WTC11 (cell line): Measurements from ENCODE around the gene FBXO33. TPM values are rescaled to one million over a fixed set of nuclear protein-coding genes. Genes with fewer than 3 reads are reported as not detected.

Experiments
- ATAC-seq: fragments of 200-7000 bp; cut with Tn5 transposase; 2 replicates; pipeline ENCODE4 v1.10.0; 2021; ENCODE audit warnings: mild to moderate bottlenecking, moderate library complexity
- CTCF ChIA-PET: fragments of 300-600 bp; sonication (Branson Sonifier 250); formaldehyde crosslinking; loops from one replicate; lab custom pipeline; 2021; ENCODE audit warnings: antibody characterized with exemption; lab: Charles Lee
- POLR2A ChIA-PET: fragments of 350-600 bp; sonication (Branson Sonifier 250); formaldehyde crosslinking; loops from one replicate; lab custom pipeline; 2021; ENCODE audit warnings: antibody characterized with exemption; lab: Charles Lee
- DNase-seq: peaks from one replicate; pipeline ENCODE4 v3.0.0; 2021; ENCODE audit warnings: low spot score
- H3K27ac Mint-ChIP-seq: 2 replicates; pipeline ENCODE4 v1.8.0; 2021; ENCODE audit warnings: mixed read lengths
- H3K27me3 Mint-ChIP-seq: 2 replicates; pipeline ENCODE4 v1.8.0; 2021; ENCODE audit warnings: low read depth, mild to moderate bottlenecking, moderate library complexity, mixed read lengths
- H3K36me3 Mint-ChIP-seq: 2 replicates; pipeline ENCODE4 v1.8.0; 2021; ENCODE audit warnings: mixed read lengths
- H3K4me1 Mint-ChIP-seq: 2 replicates; pipeline ENCODE4 v1.8.0; 2022; ENCODE audit warnings: mixed read lengths
- H3K4me3 Mint-ChIP-seq: 2 replicates; pipeline ENCODE4 v1.8.0; 2021; ENCODE audit warnings: mild to moderate bottlenecking, moderate library complexity, mixed read lengths
- H3K9me3 Mint-ChIP-seq: 2 replicates; pipeline ENCODE4 v1.8.0; 2021; ENCODE audit warnings: mixed read lengths
- CTCF ChIP-seq: fragments of 200-600 bp; IDR thresholded peaks from 2 replicates; pipeline ENCODE4 v1.8.0; 2022; ENCODE audit warnings: antibody characterized with exemption
- ERG ChIP-seq: fragments of 250-450 bp; sonication (Bioruptor Pico); IDR thresholded peaks from 2 replicates; pipeline ENCODE4 v1.8.0; 2021; ENCODE audit warnings: mild to moderate bottlenecking
- MAX ChIP-seq: sonication (generic); formaldehyde crosslinking; IDR thresholded peaks from 2 replicates; pipeline ENCODE4 v1.8.0; 2022; ENCODE audit warnings: mild to moderate bottlenecking, missing genetic modification reagents
- RELA ChIP-seq: sonication (generic); formaldehyde crosslinking; IDR thresholded peaks from 2 replicates; pipeline ENCODE4 v1.8.1; 2022; ENCODE audit warnings: missing genetic modification reagents, mild to moderate bottlenecking, borderline replicate concordance
- RORB ChIP-seq: fragments of 250-450 bp; sonication (Bioruptor Pico); IDR thresholded peaks from 2 replicates; pipeline ENCODE4 v1.9.0; 2021; ENCODE audit warnings: mild to moderate bottlenecking
- SP1 ChIP-seq: sonication (generic); formaldehyde crosslinking; conservative IDR thresholded peaks from 2 replicates; pipeline ENCODE4 v1.8.1; 2022; ENCODE audit warnings: missing genetic modification reagents
- TEAD1 ChIP-seq: sonication (generic); formaldehyde crosslinking; IDR thresholded peaks from 2 replicates; pipeline ENCODE4 v1.8.0; 2022; ENCODE audit warnings: mild to moderate bottlenecking, missing genetic modification reagents
- ZNF138 ChIP-seq: sonication (generic); formaldehyde crosslinking; conservative IDR thresholded peaks from 2 replicates; pipeline ENCODE4 v1.8.1; 2022; ENCODE audit warnings: mild to moderate bottlenecking, moderate library complexity, missing genetic modification reagents
- ZNF219 ChIP-seq: sonication (generic); formaldehyde crosslinking; IDR thresholded peaks from 2 replicates; pipeline ENCODE4 v1.8.0; 2023; ENCODE audit warnings: missing genetic modification reagents, mild to moderate bottlenecking, borderline replicate concordance
- ZNF423 ChIP-seq: fragments of 250-450 bp; sonication (Bioruptor Pico); IDR thresholded peaks from 2 replicates; pipeline ENCODE4 v2.1.2; 2022; ENCODE audit warnings: mild to moderate bottlenecking, moderate library complexity
- ZNF512 ChIP-seq: sonication (generic); formaldehyde crosslinking; IDR thresholded peaks from 2 replicates; pipeline ENCODE4 v1.8.1; 2022; ENCODE audit warnings: missing genetic modification reagents, borderline replicate concordance
- total RNA-seq: library from RNA; stranded (reverse); gene quantifications from 3 replicates; pipeline ENCODE4 v1.2.3, GENCODE V29; 2021

The FBXO33 gene
- total RNA-seq, 1 experiment from 2014 or later, result 7.8 TPM

- peak overlapping the region; percentile 82 for H3K27ac Mint-ChIP-seq
- H3K4me3 Mint-ChIP-seq, result no peak overlapping the region
- H3K36me3 Mint-ChIP-seq, result peaks cover 19% of the 10 kb centered on the region
- ChIA-PET CTCF (interaction anchor here (0.6 to 2.7 kb wide), 10 partner anchors 8 to 334 kb away, joined by 3 to 31 read pairs (median 3); partner anchors contain the start of gene TRAPPC6B), POLR2A (no interaction called here)
- peak; percentile 81 for ATAC-seq
- H3K9me3 Mint-ChIP-seq, result peaks cover 18% of the 10 kb centered on the region
- no peaks in the 10 kb centered on the region for H3K27me3 Mint-ChIP-seq
- TF ChIP-seq CTCF (peak; percentile 33; the same call in 1 of the 2 replicates), ZNF219 (CRISPR knock-in tag) (no peak), ZNF512 (no peak)
- peaks cover 35% of the 10 kb centered on the region for H3K4me1 Mint-ChIP-seq
- DNase-seq, result peak; percentile 75
These were observed 63.8 kb downstream of the FBXO33 start for GRCh38 chr14:39368261-39368959.

GRCh38 chr14:39367387-39367751 lies 64.9 kb downstream of the FBXO33 start:
- peak overlapping the region; percentile 76 for H3K27ac Mint-ChIP-seq
- 0 out of 2 replicates have a peak overlapping the region, but pooled peaks have one; percentile 2 for H3K4me3 Mint-ChIP-seq
- TF ChIP-seq ZNF138 (CRISPR knock-in tag) (no peak), RORB (no peak), ERG (CRISPR knock-in tag) (no peak), RELA (no peak), MAX (CRISPR knock-in tag) (no peak), SP1 (no peak), ZNF423 (CRISPR knock-in tag) (peak; percentile 54; the same call in 1 of the 2 replicates)
- no peaks in the 10 kb centered on the region for H3K27me3 Mint-ChIP-seq
- H3K4me1 Mint-ChIP-seq, result peaks cover 35% of the 10 kb centered on the region
- peaks cover 19% of the 10 kb centered on the region for H3K36me3 Mint-ChIP-seq
- ChIA-PET CTCF (interaction anchor here (0.7 to 1.3 kb wide), 3 partner anchors 135 to 197 kb away, joined by 5 to 6 read pairs (median 5); partner anchors contain the start of gene TRAPPC6B), POLR2A (interaction anchor here (0.9 to 1.0 kb wide), 2 partner anchors 135 to 256 kb away, joined by 3 to 5 read pairs; no protein-coding TSS in a partner anchor)
- H3K9me3 Mint-ChIP-seq, result peaks cover 19% of the 10 kb centered on the region
- ATAC-seq, result peak; percentile 57
- peak; percentile 17 for DNase-seq

- Mint-ChIP-seq H3K36me3 (peaks cover 19% of the 10 kb centered on the region), H3K27me3 (no peaks in the 10 kb centered on the region), H3K4me3 (no peak overlapping the region), H3K9me3 (peaks cover 19% of the 10 kb centered on the region), H3K27ac (peak overlapping the region; percentile 76; the same call in 1 of the 2 replicates), H3K4me1 (peaks cover 35% of the 10 kb centered on the region)
- ChIA-PET POLR2A (interaction anchor here (0.5 to 1.0 kb wide), 3 partner anchors 135 to 256 kb away, joined by 3 to 5 read pairs (median 4); no protein-coding TSS in a partner anchor), CTCF (interaction anchor here (0.7 to 1.3 kb wide), 4 partner anchors 135 to 196 kb away, joined by 3 to 6 read pairs (median 5); partner anchors contain the start of gene TRAPPC6B)
- DNase-seq, result no peak
- peak; percentile 25 for ATAC-seq
- TF ChIP-seq TEAD1 (CRISPR knock-in tag) (0 out of 2 replicates have a peak, but pooled peaks have one; percentile 31), RORB (no peak)
These were observed 65.5 kb downstream of the FBXO33 start for GRCh38 chr14:39366460-39367386.
